HG02623 (cell line): Measurements from ENCODE around the gene HOXB3.
"Not testable (repeated sequence)": the region's sequence is repeated elsewhere in the genome, so short reads cannot be mapped to it uniquely, and the experiment has no call there.

ENCODE experiments used
- ATAC-seq: cut with Tn5 transposase; IDR thresholded peaks from one replicate; pipeline ENCODE4 v1.9.1; 2021; ENCODE audit warnings: moderate library complexity; ENCODE audit not compliant: unreplicated experiment

The HOXB3 gene

DNA sequence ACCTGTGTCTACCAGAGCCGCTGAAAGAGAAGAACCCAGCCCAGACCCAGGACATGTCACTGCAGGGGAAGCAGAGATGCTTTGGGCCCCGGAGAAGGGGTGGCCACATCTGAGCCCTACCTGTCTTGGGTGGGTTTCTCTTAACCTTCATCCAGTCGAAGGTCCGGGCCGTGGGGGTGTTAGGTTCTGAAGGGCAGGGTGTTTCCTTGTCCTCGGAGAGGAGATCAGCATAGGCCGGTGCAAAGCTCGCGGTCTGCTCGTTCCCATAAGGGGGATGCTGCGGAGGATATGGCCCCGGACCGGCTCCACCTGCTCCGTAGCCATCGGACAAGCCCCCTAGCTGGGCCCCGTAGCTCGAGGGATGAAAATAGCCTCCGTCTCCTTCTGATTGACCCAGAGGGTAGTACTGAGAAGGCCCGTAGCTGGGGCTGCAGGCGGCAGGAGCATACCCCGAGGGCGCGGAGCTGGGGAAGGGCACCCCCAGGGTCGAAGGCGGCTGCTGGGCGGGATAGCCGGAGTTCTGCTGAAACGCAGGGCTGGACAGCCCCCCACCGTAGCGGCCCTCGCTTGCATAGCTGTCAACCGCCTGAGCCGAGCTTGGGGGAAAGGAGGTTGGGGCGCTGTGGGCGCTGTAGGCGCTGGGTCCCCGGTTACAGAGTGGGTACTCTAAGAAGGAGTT is 59.7 kb downstream of the HOXB3 start:
- no peak for ATAC-seq

DNA sequence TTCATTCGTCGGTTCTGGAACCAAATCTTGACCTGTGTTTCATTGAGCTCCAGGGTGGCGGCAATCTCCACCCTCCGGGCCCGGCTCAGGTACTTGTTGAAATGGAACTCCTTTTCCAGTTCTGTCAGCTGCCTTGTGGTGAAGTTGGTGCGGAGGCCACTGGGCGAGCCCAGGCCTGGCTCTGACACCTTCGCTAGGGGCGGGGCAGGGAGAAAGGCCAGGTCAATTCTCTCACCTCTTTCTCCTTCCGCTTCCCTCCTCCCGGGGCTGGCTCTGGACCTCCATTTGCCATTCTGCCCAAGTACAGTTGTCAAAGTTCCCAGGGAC is 60.4 kb downstream of the HOXB3 start:
- ATAC-seq: no peak

- ATAC-seq: no peak
Measured at GRCh38 chr17:48528936-48529682, 60.9 kb downstream of the HOXB3 start.

GRCh38 chr17:48528153-48528935 is 61.7 kb downstream of the HOXB3 start:
- no peak for ATAC-seq

GRCh38 chr17:48527547-48527932 is 62.5 kb downstream of the HOXB3 start:
- ATAC-seq: no peak

DNA sequence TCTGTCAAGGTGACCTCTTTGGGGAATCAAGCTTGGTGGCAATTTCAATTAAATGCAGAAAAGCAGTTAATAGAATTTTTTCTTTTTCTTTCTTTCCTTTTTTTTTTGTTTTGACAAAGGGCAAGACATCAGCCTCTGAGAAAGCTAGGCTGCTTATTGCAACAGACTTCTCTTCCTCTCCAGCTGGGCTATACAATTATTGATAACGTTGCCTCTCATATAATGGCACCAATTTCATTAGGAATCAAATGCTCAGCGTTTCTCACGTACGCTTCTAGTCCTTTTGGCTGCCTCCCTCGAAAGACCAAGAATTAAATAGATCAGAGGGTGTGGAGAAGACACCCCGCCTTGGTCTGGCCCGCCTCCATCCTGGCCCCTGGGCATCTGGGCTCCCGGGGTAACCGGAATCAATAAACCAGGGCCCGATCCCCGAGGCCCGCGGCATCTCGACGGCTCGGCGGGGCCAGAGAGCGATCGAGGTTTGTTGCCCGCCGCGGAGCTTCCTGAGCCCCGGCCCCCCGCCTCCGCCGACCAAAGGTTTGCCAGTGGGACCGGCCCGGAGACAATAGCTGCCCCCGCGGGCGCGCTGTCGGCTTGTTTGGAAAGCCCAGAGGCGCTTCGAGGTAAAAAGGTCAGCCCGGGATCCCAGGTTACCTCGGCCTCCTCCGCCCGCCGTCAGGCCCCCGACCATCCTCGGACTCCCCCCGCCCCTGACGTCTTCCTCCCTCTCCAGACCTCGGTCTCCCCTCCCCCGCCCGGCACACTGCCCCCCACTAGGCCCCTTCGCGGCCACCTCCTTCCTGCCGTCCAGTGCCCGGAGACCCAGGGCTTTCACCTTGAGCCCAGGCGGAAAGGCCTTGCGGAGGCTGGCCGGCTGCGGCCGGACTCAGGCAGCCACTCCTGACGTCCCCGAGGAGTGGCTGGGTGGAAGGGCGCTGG is 63.2 kb downstream of the HOXB3 start:
- ATAC-seq: no peak

DNA sequence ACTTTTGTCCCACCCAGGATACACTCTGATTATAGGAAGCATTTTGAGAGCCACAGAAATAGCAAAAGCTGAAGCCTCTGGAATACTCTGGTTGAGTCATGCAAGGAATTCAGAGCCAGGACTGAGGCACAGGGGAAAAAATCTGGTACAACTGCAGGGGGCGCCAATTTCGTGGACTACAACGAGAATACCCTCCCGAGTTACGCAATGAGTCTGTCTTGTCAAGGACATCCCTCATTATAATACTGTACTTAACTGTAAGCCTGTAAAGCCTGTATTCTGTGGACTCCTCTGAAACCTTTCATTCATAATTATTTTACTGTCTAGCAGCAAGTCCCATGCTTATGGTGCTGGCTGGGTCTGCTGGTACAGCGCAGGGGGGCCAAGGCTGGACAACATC is 67.0 kb downstream of the HOXB3 start:
- no peak for ATAC-seq

- ATAC-seq: no peak
Measured at GRCh38 chr17:48522031-48522653, 67.9 kb downstream of the HOXB3 start.

- ATAC-seq: no peak
Measured at GRCh38 chr17:48520631-48521079, 69.4 kb downstream of the HOXB3 start.

- no peak for ATAC-seq
Measured at GRCh38 chr17:48519427-48519826, 70.6 kb downstream of the HOXB3 start.

GRCh38 chr17:48517478-48517877 is 72.6 kb downstream of the HOXB3 start:
- no peak for ATAC-seq

- no peak for ATAC-seq
Measured at GRCh38 chr17:48515925-48516900, 73.8 kb downstream of the HOXB3 start.

DNA sequence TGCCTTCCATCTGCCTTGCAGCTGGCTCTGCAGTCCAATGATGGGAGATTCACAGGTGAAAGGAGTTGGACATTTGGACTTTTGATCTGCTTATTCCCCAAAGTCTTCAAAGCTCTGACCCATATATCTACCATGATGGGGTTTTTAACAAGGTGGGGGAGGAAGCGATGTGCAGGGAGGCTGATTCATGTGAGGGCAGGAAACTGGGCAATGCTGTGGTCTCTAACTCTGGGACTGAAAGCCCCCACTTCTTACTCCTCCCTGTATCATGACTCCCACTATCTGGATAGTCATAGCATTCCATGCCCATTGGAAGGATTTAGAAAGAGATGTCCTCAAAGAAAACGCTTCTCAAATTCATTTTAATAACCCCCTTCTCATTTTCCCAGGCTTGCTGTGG is 75.6 kb downstream of the HOXB3 start:
- no peak for ATAC-seq

GRCh38 chr17:48513666-48514455 is 76.2 kb downstream of the HOXB3 start:
- ATAC-seq: no peak

- no peak for ATAC-seq
Measured at GRCh38 chr17:48513097-48513496, 76.9 kb downstream of the HOXB3 start.

DNA sequence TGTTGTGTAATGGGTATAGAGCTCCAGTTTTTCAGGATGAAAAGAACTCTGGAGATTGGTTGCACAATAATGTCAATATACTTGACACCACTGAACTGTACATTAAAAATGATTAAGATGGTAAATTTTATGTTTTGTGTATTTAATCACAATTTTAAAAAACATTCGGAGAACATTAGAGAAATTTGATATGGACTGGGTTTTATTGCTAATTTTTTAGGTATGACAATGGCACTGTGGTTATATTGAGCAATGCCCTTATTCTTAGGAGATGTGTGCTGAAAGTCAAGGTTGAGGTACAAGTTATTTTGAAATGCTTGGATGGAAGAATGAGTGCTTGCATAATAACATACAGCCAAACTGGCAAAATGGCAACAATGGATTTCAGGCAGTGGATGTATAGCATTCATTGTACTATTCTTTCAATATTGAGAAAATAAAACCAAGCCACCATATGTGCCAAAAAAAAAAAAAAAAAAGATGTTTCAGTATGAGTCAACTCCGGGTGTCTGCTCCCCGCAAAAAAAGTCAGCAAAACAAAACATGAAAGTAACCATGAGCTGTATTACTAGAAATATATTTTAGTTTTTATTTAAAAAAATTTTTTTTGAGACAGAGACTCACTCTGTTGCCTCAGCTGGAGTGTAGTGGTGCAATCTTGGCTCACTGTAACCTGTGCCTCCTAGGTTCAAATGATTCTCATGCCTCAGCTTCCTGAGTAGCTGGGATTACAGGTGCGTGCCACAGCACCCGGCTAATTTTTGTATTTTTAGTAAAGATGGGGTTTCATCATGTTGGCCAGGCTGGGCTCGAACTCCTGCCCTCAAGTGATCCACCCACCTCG is 79.1 kb downstream of the HOXB3 start:
- no peak for ATAC-seq

DNA sequence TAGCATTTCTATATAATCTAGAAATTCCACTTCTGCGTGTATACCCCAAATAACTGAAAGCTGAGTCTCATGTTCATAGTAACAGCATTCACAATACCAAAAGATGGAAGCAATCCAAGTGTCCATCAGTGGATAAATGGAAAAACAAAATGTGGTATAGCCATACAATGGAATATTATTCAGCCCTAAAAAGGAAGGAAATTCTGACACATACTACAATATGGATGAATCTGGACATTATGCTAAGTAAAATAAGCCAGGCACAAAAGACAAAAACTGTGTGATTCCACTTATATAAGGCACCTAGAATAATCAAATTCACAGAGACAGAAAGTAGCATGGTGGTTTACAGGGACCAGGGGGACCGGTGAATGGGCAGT is 79.7 kb downstream of the HOXB3 start:
- ATAC-seq: no peak

DNA sequence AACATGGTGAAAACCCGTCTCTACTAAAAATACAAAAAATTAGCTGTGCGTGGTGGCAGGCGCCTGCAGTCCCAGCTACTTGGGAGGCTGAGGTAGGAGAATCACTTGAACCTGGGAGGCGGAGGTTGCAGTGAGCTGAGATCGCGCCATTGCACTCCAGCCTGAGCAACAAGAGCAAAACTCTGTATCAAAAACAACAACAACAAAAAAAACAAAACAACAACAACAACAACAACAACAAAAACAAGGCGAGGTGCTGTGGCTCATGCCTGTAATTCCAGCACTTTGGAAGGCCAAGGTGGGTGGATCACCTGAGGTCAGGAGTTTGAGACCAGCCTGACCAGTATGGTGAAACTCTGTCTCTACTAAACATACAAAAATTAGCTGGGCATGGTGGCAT is 80.3 kb downstream of the HOXB3 start:
- not testable (repeated sequence) for ATAC-seq
